DMS53 (cell line): ENCODE data around the gene USHBP1.
A peak's percentile ranks its signal among the peaks of the same experiment; 100 is the strongest.

Experiments
- DNase-seq: peaks from one replicate; lab custom pipeline; 2025; lab: John Stamatoyannopoulos, UW

Gene USHBP1

DNA sequence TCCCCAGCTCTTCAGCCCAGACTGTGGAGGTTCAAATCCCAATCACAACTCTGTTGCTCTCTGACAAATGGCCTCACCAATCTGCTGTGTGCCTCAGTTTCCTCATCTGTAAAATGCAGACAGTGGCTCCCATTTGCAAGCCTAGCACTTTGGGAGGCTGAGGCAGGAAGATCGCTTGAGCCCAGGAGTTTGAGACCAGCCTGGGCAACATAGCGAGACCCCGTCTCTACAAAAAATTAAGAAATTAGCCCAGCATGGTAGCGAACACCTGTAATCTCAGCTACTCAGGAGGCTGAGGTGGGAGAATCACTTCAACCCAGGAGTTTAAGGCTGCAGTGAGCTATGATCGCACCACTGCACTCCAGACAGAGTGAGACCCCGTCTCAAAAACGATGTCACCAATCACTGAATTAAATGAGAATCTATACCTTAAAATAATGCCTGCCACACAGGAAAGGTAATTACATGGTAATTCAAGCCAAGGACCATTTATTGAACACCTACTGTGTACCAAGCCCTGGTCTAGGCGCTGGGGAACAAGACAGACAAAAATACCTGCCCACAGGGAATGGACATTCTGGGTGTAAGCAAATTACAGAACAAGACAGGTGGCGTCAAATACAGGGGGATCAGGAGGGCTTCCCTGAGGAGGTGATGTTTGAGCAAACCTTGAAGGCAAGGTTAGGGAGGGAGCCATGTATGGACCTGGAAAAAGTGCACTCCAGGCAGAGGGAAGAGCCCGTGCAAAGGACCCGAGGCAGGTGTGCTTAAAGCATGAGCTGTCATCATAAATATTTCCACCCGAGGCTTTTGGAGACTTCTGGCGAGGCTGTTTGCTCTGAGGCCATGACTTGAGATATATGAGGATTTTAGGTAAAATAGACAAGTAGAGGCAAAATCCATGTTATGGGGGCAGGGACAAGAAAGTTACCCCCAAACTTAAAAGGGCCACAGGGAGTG lies 26.5 kb downstream of the USHBP1 start:
- no peak for DNase-seq

DNA sequence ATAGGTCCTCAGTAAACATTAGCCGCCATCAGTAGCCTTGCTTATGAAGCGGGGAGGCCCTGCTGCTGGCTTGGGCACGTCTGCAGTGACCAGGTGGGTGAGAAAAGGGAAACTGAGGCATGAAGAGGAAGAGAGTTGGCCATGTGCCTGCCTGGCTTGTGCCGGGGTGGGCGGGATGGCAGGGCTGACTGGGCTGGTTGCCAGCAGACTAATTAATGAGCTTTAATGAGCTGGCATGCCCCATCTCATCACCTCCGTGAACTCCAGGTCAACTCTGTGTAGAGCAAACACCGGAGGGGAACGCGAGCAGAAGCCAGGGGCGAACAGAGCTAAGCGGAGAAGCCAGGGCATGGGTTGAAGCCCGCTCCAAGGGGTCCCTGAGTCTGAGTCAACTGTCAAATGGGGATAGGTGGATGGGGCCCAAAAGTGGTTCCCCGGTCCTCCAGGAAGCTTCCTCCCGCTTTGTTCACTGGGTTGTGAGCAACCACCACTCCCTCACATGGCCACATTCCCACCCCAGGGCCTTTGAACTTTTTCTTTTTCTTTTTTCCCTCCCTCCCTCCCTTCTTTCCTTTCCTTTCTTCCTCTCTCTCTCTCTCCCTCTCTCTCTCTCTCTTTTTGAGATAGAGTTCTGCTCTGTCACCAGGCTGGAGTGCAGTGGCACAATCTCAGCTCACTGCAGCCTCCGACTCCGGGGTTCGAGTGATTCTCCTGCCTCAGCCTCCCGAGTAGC lies 27.6 kb downstream of the USHBP1 start:
- no peak for DNase-seq

DNA sequence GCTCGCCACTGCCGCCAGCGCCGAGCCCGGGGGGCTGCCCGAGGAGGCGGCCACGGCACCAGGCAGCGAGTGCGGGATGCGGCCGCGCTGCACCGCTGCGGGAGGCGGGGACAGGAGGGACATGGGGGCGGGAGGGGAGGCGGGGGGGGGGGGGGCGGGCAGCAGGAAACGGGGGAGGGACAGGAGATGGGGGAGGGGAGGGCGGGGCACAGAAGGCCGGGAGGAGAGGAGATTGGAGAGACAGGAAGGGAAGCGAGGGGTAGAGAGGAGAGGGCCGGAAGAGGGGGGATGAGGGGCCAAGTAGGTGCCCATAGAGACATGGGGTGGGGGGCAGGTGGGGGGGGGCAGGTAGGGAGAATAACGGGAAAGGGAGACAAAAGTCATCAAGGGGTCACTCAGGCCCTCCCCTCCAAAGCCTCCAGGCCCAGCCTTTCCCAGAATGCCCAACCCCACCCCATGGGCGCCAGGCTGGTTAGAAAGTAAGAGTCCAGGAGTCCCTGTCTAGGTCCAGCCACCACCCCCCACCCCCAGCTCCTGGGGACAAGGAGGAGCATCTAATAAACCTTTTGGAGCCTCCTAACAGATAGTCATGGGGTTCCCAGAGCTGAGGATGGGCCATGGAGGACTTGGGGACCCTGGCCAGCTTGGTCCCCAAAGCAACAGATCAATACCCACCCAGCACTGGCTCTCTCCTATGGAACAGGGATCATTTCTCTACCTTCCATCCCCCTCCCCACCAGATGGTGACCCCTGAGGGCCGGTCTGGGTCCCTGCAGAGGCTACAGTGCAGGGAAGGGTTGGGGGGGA lies 28.4 kb downstream of the USHBP1 start:
- DNase-seq: peak; percentile 85

DNA sequence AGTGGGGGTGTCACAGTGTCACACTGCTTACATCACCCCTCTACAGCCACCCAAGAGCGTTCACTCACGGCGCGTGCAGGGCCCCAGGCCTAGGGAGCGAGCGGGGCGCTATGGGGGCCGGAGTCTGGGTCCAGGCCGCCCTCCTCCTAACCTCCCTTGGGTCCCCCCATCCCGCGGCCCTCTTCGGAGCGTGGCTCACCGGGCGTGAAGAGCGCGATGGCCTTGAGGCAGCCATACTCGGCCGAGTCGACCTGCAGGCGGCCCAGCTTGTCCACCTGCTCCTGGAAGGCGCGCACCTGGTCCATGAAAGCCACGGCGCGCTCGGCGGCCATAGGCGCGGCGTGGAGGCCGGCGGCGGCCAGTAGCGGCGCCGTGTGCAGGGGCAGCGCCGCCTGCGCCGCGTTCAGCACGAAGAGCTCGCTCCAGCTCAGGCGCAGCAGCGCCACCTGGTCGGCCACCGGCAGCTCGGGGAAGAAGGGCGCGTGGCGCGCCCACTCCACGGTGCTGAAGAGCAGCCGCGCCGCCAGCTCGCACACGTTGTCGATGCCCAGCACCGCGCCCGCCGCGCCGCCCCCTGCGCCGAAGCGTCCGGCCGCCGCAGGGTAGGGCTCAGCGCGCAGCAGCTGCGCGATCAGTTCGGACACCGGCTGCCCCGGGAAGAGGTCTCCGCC lies 29.1 kb downstream of the USHBP1 start:
- peak; percentile 88 for DNase-seq

DNA sequence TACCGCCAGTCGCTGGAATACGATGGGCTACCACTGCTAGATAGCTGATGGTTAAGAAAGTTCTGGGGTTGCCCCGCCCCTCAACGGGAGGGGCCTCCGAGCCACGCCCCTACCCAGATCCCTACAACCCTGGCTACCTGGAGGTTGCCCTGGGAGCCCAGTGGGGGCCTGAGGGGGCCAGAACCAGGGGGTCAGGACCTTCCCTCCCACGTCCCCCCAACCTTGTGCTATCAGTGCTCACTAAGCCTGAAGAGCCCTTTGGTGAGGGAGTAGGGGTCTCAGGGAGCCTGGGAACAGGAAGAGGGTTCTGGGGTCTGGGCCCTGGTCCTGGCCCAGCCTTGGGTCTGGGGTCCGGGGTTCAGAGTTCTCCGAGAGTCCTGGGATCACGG lies 29.6 kb downstream of the USHBP1 start:
- DNase-seq: peak; percentile 65

DNA sequence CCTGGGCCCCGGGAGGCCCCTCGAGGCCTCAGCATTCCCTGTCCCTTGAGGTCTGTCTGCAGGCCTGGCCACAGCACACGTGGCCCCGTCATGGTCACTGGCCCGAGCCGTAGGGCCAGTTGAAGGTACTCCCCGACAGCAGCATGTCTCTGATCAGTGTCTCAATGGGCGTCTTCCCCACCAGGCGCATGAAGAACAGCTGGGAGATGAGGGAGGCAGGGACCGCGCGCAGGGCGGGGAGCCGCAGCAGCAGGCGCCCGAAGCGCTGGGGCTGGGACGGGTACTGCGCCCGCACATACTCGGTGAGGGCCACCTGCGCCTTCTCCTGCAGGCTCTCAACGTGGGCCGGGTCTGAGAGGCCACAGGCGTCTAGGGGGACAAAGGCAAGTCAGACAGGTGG lies 32.3 kb downstream of the USHBP1 start:
- DNase-seq: no peak

DNA sequence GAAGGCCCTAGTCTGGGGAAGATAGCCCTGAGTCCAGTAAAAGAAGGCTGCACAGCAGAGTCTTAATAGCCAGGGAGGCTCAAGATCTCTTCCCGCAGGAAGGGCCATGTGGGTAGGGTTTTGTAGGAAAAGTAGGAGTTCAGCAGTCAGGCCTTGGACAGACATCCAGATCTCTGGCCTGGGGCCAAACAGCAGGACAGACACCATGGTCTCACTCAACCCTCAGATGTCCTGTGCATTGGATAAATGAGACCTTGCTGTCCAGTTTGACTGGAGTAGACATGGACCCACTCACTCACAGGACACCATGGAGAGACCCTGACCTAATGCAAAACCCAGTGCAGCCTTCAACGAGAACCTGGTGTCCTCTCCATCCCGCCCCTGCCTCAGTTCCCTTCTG lies 34.7 kb downstream of the USHBP1 start:
- DNase-seq: no peak

DNA sequence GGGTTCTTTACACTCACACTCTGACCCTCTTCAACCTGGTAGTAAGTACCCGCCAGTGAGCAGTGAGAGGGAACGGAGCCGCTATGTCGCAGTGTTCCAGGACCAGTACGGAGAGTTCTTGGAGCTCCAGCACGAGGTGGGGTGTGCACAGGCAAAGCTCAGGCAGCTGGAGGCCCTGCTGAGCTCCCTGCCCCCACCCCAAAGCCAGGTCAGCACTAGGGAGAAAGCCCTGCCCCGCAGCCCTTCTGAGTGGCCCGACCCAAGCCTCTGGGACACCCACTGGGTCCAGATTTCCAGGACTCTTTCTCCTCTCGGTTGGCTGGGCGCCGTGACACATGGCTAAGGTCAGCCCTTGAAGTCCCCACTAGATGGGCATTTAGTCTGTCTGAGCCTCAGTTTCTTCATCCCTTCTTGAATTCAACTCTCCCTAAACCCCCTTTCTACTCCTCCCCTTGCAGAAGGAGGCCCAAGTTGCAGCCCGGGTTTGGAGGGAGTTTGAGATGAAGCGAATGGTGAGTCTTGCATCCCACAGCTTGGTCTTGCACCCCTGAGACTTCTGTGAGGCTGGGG lies 36.7 kb downstream of the USHBP1 start:
- peak; percentile 28 for DNase-seq

DNA sequence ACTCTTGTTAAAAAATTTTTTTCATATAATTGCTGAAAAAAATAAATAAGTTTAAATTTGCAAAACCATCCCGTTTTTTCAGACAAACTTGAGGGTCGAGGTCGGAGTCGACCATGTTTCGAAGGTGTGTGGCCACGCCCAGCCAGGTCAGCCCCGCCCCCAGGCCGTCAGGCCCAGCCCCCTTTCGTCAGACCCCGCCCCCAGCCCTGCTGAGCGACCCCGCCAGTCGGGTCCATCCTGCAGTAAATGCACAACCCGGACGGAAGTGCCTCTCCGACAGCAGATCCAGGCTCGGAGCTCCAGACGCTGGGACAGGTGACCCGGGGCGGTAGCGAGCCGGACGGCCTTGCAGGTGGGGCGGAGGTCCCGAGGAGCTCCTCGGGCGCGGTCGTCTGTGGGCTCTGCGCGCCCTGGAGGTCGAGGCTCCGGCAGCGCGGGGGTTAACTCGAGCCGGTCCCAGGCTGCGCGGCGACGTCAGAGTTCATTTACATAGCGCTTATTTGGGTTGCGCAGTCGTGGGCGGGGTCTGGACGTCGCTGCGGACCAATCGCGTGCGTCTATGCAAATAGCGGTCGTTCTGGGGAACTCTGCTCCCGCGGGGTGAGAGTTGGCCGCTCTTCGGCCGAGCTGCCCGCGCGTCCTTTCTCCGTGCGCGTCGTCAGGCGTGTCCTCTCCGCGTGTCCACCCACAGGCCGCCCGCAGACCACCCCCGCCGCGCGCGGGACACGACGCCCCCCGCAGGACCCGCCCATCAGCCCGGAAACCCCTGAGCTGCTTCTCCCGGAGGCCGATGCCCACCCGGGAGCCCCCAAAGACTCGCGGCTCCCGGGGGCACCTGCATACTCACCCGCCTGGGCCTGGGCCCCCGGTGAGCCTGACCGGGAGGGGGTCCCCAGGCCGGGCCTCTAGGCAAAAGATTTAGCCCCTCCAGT lies 38.3 kb downstream of the USHBP1 start, which contains the start of gene OCEL1:
OCEL1 (plus strand) TSS at position 225 of the 932 bp plus-strand sequence; CDS start at position 247, 22 bp downstream.
- peak; percentile 98 for DNase-seq

DNA sequence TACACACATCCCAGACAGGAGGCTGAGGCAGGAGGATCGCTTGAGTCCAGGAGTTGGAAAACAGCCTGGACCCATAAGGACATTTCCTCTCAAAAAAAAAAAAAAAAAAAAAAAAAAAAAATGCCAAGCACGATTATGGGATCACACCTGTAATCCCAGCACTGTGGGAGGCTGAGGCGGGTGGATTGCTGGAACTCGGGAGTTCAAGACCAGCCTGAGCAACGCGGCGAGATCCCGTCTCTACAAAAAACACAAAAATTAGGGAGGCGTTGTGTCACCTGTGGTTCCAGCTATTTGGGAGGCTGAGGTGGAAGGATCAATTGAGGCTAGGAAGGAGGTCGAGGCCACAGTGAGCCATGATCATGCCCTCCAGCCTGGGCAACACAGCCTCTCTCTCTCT lies 39.5 kb downstream of the USHBP1 start:
- peak; percentile 46 for DNase-seq

DNA sequence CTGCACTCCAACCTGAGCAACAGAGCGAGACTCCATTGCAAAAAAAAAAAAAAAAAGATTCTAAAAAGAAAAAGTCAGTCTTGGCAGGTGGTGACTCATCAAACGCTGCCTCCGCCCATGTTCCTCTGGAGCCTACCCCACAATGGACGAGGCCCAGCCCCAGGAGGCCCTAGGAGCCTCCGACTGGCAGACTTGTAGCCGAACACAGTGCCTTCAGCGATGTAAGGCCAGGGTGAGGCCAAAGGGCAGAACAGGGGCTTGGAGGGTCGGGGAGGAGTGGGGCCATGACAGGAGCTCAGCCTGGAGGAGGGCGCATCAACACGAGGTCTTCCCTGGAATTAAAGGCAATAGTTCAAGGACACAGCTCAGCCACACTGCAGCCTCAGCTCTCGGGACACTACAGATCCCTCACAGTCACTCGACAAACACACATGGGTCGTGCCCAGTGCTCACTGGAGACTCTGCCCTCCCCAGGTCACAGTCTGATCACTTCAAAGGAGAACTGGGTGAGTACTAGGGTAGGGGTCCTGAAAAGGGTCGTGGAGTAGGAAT lies 44.3 kb downstream of the USHBP1 start:
- DNase-seq: peak; percentile 40

DNA sequence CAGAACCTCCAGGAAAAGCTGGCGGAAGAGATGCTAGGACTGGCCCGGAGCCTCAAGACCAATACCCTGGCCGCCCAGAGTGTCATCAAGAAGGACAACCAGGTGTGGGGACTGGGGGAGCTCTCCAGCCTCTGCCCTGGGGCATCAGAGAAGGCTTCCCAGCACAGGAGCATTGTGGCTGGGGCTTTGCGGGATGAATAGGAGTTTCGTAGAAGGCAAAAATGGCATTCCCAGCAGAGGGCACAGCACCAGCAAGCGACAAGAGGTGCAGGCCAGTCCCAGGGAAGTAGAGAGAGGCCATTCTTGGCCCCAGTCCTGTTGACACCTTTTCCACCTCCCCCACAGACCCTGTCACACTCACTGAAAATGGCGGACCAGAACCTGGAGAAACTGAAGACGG lies 45.3 kb downstream of the USHBP1 start:
- DNase-seq: no peak

DNA sequence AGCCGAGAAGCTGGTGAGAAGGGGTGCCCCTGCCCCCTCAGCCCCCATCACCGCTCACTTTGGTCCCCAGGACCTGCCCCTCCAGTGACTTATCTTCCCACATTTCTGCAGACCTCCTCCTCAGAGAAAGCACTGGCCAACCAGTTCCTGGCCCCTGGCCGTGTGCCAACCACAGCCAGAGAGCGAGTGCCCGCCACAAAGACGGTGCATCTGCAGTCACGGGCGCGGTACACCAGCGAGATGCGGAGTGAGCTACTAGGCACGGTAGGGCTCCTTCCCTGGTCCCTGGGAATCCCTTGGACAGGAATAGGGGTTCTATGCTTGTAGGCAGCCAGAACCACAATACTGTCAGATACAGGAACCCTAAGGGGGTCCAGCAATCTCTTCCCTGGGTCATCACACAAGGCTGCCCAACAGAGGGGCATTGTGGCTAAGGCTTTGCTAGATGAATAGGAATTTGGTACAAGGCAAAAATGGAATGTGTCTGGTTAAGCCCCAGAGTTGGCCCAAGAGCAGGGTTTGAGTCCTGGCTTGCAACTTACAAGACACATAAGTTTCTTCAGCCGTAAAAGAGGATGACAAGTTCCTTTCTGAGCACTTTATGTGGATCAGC lies 48.4 kb downstream of the USHBP1 start:
- peak; percentile 25 for DNase-seq

DNA sequence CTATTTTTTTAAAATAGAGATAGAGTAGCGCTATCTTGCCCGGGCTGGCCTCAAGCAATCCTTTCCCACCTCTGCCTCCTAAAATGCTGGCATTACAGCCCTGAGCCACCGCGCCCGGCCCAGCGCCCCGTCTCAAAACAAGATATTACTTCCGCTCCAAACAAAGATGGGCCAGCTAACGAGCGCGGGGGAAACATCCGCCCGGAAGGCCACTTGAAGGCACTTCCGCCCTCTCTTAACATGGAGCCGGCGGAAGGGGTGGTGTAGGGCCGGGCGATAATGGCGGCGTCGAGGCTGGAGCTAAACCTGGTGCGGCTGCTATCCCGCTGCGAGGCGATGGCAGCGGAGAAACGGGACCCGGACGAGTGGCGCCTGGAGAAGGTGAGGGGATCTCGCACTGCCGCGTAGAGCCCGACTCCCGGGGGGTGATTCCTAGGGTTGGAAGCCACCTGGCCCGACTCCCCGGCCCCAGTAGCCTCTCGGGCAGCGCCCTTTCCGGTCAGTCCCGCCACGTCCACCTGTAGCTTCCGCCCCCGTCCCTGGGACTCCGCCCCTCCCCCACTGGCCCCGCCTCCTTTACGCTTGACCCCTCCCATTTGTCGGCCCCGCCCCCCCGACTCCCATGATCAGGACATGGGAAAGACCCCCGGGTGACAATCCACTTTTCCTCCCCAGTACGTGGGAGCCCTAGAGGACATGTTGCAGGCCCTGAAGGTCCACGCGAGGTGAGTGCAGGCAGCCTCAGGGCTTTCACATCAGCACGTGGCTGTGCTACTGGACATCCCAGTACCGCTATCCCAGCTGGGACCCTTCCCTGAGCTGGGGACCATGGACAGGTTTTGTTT lies 49.2 kb downstream of the USHBP1 start, which contains the start of gene USE1:
USE1 (plus strand) TSS at position 231 of the 845 bp plus-strand sequence; CDS start at position 280, 49 bp downstream.
- DNase-seq: peak; percentile 95

DNA sequence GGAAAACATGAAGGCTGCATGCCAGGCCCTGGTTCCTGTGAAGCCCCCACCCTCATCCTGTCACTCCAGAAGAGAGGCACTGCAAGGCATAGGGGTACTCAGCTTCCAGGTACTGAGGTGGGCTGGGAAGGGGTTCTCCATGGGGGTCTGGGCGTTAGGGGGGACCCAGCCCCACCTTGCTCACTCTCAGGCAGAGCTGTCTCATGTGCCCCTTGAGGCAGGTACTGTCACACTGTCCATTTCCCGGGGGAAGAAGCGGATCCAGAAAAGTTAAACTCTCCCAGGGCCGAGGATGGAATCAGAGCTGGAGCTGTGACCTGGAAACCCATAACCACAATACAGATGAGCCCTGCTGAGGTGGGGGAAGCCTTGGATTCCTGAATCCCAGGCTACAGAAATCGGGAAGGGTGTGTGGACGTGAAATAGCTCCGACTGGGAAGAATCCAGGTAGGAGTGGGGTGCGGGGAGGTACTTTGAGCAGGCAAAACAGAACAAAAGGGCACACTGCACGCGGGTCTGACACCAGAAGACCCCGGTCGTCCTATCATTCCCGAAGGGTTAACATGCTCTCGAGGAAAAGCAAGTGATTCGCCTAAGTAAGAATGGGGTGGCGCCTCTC lies 49.9 kb downstream of the USHBP1 start:
- DNase-seq: peak; percentile 55

DNA sequence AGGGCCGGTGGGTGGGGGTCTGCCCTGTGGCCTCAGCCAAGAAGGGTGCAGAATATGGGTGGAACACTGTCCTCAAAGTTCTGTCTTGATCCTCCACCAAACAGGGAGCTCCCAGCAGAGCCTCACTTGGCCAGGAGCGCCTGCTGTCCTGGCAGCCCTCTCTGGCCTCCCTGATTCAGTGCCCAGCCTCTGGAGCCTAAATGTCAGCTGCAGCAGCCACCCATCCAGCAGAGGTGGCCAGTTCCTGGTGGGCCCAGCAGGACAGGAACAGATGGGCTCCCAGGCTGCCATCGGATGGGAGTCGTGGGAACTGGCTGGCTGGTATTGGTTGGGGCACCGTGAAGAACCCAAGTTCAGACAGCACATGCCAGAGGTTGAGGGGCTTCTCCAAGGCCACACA lies 51.2 kb downstream of the USHBP1 start:
- no peak for DNase-seq

DNA sequence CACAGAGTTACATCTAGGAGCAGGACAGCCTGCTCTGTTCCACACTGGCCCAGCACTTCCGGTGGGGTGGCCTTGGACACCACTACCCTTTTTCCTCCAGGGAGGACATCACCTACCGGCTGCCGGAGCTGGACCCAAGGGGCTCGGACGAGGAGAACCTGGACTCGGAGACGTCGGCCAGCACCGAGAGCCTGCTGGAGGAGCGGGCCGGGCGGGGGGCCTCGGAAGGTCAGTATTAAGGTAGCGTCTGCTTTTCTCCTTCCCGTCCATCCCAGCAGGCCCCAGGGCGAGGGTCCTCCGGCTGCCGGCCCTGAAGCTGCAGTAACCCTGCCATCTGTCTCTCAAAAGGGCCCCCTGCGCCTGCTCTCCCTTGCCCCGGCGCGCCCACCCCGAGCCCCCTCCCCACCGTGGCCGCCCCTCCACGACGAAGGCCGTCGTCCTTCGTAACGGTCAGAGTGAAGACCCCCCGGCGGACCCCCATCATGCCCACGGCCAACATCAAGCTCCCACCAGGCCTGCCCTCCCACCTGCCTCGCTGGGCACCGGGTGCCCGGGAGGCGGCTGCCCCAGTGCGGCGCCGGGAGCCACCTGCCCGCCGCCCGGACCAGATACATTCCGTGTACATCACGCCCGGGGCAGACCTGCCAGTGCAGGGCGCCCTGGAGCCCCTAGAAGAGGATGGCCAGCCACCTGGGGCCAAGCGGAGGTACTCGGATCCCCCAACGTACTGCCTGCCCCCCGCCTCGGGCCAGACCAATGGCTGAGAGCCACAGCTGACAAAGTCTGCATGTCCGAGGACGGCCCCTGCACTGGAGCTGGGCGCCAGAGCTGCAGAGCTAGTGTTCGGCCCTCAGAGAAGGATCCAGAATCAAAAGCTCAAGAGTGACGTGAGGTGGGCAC lies 52.7 kb downstream of the USHBP1 start:
- DNase-seq: no peak
